Ovary (tissue), 9 donors: ENCODE measurements around the gene MAPK14. TPM values are rescaled to one million over a fixed set of nuclear protein-coding genes. Genes with fewer than 3 reads are reported as not detected.
A peak's percentile ranks its signal among the peaks of the same experiment; 100 is the strongest.
"Not testable (repeated sequence)": the region's sequence is repeated elsewhere in the genome, so short reads cannot be mapped to it uniquely, and the experiment has no call there.

Source experiments
- DNase-seq, 5 donors: peaks; one replicate each; pipeline ENCODE4 v3.0.0-alpha.2; 2019 to 2020
- H3K27ac ChIP-seq, 2 donors: fragments of 200-600 bp; one replicate each; pipeline versions ENCODE4 v1.5.1 to v1.8.0; 2019 to 2022
- H3K27me3 ChIP-seq: fragments of 200-600 bp; one replicate; pipeline ENCODE4 v1.8.0; 2022
- H3K36me3 ChIP-seq: fragments of 200-600 bp; sonication (generic); one replicate; pipeline ENCODE4 v1.5.1; 2019
- H3K4me1 ChIP-seq: one replicate; pipeline ENCODE4 v1.8.1; 2013; ENCODE audit warnings: mild to moderate bottlenecking, moderate library complexity; ENCODE audit not compliant: insufficient read depth
- H3K4me3 ChIP-seq: fragments of 200-600 bp; sonication (generic); one replicate; pipeline ENCODE4 v1.5.1; 2017
- H3K9me3 ChIP-seq, 2 donors: fragments of 200-600 bp in 1 of 2; sonication (generic) in 1 of 2; one replicate each; pipeline versions ENCODE4 v1.5.1 to v1.8.1; 2013 to 2019; ENCODE audit warnings: mild to moderate bottlenecking in 1 of 2, moderate library complexity in 1 of 2
- EP300 ChIP-seq: sonication (generic); formaldehyde crosslinking; IDR thresholded peaks from one replicate; pipeline ENCODE4 v1.6.1; 2017; ENCODE audit warnings: antibody characterized with exemption
- POLR2A ChIP-seq: fragments of 450-650 bp; IDR thresholded peaks from one replicate; pipeline ENCODE4 v1.6.1; 2017; ENCODE audit warnings: antibody characterized with exemption, mild to moderate bottlenecking, moderate library complexity
- WGBS, 3 donors: extraction: QIAGEN DNeasy Blood & Tissue Kit in 1 of 3; methylation state at CpG; one replicate each; pipeline versions ENCODE4 v1.1.5 to v1.1.7; 2013 to 2017; 5-methylcytosine and 5-hydroxymethylcytosine counted together
- intact Hi-C, 4 donors: fragments of 100-400 bp; cut with DNase I; formaldehyde crosslinking; loops; one replicate each; pipeline versions ENCODE4 v1.11.0 to v1.15.1; 2022 to 2023
- polyA plus RNA-seq, 2 donors: library from polyadenylated mRNA; stranded (reverse); fragments of 200-250 nt in 1 of 2; fragments of 350-450 nt in 1 of 2; fragmentation: Illumina TruSeq in 1 of 2; extraction: RNeasy Lipid Tissue Mini Kit (QIAGEN cat#74804) in 1 of 2; gene quantifications; one replicate each; pipeline ENCODE4 v1.2.3, GENCODE V29; 2013 to 2014
- total RNA-seq, 7 donors: library from RNA; depleted of rRNA in 2 of 7; stranded (reverse); fragments of >200 nt in 2 of 7; fragmentation: NEBNext Ultra II Directional in 3 of 7; extraction: Animal tissue kit (Norgen Biotek cat#: 25700) in 3 of 7; gene quantifications; one replicate each; pipeline versions ENCODE4 v1.1.0 to v1.2.4, GENCODE V29; 2016 to 2023
- TF ChIP-seq, protein P1 (sequence below), 3 donors: fragments of 450-650 bp in 2 of 3; fragments of 200-600 bp in 1 of 3; IDR thresholded peaks; one replicate each; pipeline versions ENCODE4 v1.5.1 to v1.8.0; 2016 to 2022; ENCODE audit warnings: antibody characterized with exemption in 3 of 3, mild to moderate bottlenecking in 1 of 3
- donor health status: DM: no; HTN: no; CAD: no; lungs with moderate emphysema.
- donor health status: DM: no; HTN: no; CAD: no.
- donor health status: Bipolar disorder and iron deficiency.
- donor health status: DM: yes; HTN: yes; CAD: no.
- donor health status: DM: no; HTN: no; CAD: no.
- donor health status: DM: yes; HTN: yes; CAD: no.

The MAPK14 gene
- total and polyA plus RNA-seq, 9 donors, result 18.6 to 58.8 (median 37.1) TPM

DNA sequence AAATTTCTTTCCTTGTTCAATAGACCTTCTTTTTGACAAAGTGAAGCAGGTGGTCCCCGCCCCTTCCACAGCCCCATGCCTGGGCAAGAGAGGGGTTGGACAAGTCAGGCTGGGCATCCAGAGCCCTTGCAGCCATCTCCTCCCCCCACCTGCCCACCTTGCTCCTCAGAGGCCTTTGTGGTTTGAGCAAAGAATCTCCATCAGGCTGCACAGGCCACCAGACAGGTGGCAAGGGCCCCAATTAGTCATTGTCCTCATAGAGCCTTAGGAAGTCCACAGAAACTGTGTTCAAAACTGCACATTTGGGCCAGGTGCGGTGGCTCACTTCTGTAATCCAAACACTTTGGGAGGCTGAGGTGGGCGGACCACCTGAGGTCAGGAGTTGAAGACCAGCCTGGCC lies 101.2 kb downstream of the MAPK14 start:
- Histone ChIP-seq H3K4me3 (no peak overlapping the region), H3K36me3 (no peaks in the 10 kb centered on the region), H3K4me1 (peaks cover 14% of the 10 kb centered on the region), H3K27me3 (no peaks in the 10 kb centered on the region), H3K9me3 (no peaks in the 10 kb centered on the region), H3K27ac (no peak overlapping the region)
- peak in 1 of 5 donors; percentile 6 for DNase-seq
- 93 to 100% (median 98%) methylated on average over 3 of the region's 3 CpGs for WGBS, 3 donors
- intact Hi-C loops, result loop anchor here in 1 of 4 donors (5.0 kb wide), 1 partner anchor 229 kb away; no protein-coding TSS in a partner anchor
- TF ChIP-seq, protein P1, sequence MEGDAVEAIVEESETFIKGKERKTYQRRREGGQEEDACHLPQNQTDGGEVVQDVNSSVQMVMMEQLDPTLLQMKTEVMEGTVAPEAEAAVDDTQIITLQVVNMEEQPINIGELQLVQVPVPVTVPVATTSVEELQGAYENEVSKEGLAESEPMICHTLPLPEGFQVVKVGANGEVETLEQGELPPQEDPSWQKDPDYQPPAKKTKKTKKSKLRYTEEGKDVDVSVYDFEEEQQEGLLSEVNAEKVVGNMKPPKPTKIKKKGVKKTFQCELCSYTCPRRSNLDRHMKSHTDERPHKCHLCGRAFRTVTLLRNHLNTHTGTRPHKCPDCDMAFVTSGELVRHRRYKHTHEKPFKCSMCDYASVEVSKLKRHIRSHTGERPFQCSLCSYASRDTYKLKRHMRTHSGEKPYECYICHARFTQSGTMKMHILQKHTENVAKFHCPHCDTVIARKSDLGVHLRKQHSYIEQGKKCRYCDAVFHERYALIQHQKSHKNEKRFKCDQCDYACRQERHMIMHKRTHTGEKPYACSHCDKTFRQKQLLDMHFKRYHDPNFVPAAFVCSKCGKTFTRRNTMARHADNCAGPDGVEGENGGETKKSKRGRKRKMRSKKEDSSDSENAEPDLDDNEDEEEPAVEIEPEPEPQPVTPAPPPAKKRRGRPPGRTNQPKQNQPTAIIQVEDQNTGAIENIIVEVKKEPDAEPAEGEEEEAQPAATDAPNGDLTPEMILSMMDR (IDR thresholded peaks at IDR 0.05), result no peak
- TF ChIP-seq EP300 (no peak), POLR2A (no peak)

DNA sequence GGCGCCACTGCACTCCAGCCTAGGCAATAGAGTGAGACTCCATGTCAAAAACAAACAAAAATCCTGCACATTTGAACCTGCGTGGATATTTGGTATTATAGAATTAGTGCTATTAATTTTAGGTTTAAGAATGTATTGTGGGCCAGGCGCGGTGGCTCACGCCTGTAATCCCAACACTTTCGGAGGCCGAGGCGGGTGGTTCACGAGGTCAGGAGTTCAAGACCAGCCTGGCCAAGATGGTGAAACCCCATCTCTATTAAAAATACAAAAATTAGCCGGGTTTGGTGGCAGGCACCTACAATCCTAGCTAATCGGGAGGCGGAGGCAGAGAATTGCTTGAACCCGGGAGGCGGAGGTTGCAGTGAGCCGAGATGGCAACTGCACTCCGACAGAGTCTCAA lies 101.7 kb downstream of the MAPK14 start:
- WGBS, 3 donors, result 91 to 95% (median 94%) methylated on average over 16 of the region's 16 CpGs
- not testable (repeated sequence) for H3K27ac ChIP-seq, H3K9me3 ChIP-seq, H3K36me3 ChIP-seq, H3K4me3 ChIP-seq, H3K27me3 ChIP-seq
- H3K4me1 ChIP-seq, result peaks cover 14% of the 10 kb centered on the region
- intact Hi-C loops, result loop anchor here in 1 of 4 donors (5.0 kb wide), 1 partner anchor 228 kb away; no protein-coding TSS in a partner anchor
- DNase-seq, result peak in 1 of 5 donors; percentile 11

DNA sequence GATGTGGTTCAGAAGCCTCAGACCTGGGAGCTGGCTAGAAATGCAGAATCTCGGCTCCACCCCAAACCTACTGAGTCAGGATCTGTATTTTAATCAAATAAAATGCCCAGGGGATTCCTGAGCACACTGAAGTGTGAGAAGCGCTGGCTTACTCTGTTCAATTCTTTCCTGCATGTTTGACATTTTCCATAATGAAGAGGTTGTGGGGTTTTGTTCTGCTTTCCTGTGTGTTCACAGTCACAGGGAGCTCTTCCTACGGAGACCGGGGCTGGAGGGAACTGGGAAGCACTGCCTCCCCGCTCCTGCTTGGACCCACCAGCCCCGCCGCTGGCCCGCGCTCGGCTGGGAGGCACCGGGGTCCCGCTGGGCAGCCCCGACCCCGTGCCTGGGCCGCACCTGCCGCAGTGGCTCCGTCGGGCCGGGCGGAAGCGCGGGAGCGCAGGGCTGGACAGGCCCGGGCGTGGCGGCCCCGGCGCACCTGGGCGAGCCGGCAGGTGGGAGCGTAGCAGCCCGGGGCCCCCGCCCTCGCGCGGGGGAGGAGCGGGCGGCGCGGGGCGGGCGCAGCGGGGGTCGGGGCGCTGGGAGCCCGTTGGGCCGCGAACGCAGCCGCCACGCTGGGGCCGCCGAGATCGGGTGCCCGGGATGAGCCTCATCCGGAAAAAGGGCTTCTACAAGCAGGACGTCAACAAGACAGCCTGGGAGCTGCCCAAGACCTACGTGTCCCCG lies 102.5 kb downstream of the MAPK14 start, which contains the start of gene MAPK13:
Gene MAPK13, plus strand, starts transcription at position 573 of the 726 bp plus-strand sequence. Its CDS starts 70 bp downstream, at position 643.
- Histone ChIP-seq H3K27me3 (no peaks in the 10 kb centered on the region), H3K4me1 (peaks cover 14% of the 10 kb centered on the region), H3K9me3 (no peaks in the 10 kb centered on the region), H3K36me3 (no peaks in the 10 kb centered on the region), H3K4me3 (peak within 1 kb of the TSS; percentile 37), H3K27ac (peak within 1 kb of the TSS in 1 of 2 donors; percentile 20)
- intact Hi-C loops, result loop anchor here in 2 of 4 donors (5.0 to 10.0 kb wide), 2 partner anchors 65 to 227 kb away; partner anchors contain the start of gene BRPF3 (in 1 of the 2)
- WGBS, 3 donors, result 2 to 7% (median 6%) methylated on average over 26 to 59 of the region's 59 CpGs
- DNase-seq, result peak in 1 of 5 donors; percentile 40
- no peak for TF ChIP-seq EP300
- TF ChIP-seq POLR2A, result no peak
- TF ChIP-seq, protein P1 (IDR thresholded peaks at IDR 0.05), result no peak

DNA sequence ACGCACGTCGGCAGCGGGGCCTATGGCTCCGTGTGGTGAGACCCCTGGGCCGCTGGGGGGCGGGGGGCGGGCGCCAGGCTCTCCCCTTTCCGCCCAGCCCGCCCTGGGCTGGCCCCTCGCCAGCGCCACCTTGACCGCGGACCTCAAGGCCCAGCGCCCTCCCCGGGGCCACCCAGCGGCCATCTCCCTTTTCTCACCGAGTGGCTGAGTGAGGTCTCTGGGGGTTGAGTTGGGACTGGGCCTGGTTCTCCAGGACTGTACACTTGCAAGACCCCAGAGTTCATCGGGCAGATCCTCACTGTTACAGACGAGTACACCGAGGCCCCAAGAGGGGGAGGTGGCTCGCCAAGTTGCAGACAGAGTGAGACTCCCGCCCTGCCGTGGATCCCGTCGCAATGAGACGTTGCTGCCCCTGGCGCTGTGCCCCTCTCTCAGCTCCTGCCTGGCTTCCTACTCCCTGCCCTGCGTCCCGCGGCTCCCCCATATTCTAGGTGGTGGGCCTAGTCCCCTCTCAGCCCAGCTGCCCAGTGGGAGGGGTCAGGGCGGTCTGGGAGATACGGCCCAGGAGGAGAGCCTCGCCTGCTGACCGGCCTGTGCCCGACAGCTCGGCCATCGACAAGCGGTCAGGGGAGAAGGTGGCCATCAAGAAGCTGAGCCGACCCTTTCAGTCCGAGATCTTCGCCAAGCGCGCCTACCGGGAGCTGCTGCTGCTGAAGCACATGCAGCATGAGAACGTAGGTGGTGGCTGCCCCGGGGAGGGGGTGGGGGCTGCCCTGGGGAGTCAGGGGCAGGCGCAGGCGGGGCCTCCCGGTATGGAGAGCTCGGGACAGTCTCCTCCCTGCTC lies 103.3 kb downstream of the MAPK14 start:
- Histone ChIP-seq H3K4me1 (peaks cover 14% of the 10 kb centered on the region), H3K27ac (peak overlapping the region in 1 of 2 donors; percentile 20), H3K27me3 (no peaks in the 10 kb centered on the region), H3K4me3 (peak overlapping the region; percentile 37), H3K9me3 (no peaks in the 10 kb centered on the region), H3K36me3 (no peaks in the 10 kb centered on the region)
- no peak for TF ChIP-seq POLR2A
- TF ChIP-seq, protein P1 (IDR thresholded peaks at IDR 0.05), result no peak
- no peak for TF ChIP-seq EP300
- WGBS, 3 donors, result 39 to 46% (median 41%) methylated on average over 35 to 52 of the region's 52 CpGs
- DNase-seq, result peak in 4 of 5 donors; percentile 37 to 56 (median 40)
- intact Hi-C loops, result loop anchor here in 1 of 4 donors (10.0 kb wide), 1 partner anchor 64 kb away; the partner anchor contains the start of gene BRPF3
